GM21528 (cell line): ENCODE data around the gene F10.
"Not testable (repeated sequence)": the region's sequence is repeated elsewhere in the genome, so short reads cannot be mapped to it uniquely, and the experiment has no call there.

Experiments used
- ATAC-seq: cut with Tn5 transposase; IDR thresholded peaks from one replicate; pipeline ENCODE4 v1.9.1; 2021; ENCODE audit warnings: mild to moderate bottlenecking, moderate library complexity; ENCODE audit not compliant: unreplicated experiment, low FRiP score

The F10 gene

DNA sequence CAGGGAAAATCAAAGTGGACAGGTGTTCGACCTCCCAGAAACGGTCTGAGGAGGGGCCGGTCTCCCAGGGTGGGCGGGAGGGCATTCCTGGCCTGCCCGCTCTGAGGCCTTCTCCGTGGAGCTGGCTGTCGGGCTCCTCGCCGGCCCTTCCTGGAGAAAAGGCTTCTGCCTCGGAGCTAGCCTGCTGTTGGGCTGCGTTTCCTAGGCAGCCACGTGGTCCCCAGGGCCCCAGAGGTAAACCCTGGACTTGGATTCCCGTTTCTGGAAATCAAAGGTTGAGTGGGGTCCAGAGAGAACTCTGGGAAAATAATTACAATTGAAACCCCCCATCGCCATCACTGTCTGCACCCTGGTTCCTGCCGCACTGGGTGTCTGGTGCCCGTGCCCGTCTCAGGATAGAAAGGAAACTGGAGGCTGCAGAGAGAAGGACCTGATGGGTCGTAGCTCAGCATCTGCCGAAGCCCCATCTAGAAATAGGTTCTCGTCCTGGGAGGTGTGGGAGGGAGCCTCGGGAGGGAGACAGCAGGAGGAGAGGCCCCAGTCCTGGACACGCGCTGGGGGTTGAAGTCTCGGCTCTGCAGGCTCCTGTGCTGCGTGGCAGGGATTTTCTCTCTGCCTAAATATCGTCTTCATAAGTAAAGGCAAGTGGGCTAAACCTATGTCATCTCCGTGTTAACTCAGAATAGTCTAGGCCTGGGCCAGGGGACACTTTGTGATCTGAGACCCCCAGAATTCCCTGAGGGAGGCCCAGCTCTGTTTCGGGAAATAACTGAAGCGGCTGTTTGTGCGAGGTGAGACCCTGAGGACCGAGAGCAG, 28.2 kb downstream of the F10 start:
- ATAC-seq, result no peak

DNA sequence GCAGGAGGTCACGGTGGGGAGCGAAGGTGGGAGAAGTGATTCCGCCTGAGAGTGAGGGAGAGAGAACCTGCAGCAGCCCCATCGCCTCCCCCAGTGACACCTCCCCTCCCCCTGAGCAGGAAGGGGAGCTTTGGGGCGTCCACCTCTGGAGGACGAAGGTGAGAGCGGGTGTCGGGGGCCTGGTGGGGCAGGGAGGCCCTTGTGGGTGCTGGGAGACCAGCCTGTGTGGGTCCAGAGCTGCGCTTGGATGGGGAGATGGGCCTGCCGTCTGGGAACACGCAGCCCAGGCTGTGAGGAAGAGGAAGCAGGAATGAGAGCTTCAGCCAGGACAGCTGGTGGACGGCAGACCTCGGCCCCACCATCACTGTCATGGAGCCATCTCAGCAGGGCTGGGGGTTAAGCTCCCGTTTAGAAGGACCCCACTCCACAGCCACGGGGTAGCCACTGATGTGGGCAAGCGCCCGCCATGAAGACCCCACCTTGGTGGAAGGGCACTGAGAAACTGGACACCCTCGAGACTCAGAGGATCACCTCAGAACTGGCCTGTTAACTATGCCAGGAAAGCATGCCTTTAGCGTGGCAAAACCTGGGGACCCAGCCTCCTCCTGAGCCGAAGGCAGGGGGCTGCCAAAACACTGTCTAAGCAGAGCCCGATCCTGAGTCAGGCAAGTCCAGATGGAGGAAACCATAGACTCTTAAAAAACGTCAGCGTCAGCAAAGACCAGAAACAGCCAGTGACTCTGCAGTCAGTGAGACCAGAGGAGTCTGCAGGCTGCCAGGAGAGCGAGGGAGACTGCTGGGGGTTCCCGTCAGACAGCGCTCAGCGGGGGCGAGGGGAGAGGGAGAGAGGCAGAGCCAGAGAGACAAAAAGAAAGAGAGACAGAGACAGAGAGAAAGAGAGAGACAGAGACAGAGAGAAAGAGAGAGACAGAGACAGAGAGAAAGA, 29.4 kb downstream of the F10 start:
- no peak for ATAC-seq

DNA sequence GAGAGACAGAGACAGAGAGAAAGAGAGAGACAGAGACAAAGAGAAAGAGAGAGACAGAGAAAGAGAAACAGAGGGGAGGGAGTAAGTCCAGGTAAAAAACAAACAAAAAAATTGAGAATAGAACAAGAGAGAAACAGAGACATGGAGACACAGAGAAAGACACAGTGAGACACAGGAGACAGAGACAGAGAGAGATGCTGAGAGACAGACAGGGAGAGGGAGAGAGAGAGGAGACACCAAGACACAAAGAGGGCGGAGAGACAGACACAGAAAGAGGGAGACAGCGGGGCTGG, 30.0 kb downstream of the F10 start:
- ATAC-seq, result no peak

DNA sequence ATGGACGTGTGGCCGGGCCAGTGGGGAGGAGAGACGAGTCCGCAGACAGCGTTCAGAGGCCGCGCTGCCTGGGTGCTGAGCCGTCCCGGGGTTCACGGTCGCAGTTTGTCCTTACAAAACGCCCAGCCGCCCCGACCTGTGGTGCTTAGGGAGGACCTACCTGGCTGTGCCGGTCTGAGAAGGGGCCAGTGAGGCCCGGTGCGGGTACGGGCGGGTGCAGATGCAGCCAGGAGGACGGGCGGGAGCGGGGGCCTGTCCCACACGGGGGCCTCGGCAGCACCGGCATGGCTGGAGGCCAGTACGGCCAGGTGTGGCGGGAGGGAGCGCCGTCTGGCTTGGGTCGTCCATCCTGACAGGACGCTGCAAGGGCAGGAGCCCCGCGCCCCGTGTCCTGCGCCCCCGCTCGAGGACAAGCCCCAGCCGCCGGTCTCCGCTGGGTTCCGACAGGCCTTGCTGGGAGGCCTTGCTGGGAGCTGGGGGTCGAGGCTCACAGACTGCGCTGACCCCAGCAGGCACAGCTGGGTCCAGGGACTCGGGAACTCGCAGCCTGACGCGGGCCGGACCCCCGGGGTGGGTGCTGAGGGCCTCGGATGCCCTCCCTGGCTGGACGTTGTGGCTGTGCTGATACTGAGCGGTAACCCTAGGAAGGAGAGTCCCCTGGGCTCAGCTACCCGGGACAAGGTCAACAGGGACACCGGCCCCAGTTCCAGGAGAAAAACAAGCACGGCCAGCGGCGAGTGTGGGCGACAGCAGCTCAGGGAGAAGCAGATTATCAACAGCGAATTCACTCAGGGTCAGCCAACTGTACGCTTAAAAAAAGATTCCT, 30.6 kb downstream of the F10 start:
- ATAC-seq, result peak; percentile 45

DNA sequence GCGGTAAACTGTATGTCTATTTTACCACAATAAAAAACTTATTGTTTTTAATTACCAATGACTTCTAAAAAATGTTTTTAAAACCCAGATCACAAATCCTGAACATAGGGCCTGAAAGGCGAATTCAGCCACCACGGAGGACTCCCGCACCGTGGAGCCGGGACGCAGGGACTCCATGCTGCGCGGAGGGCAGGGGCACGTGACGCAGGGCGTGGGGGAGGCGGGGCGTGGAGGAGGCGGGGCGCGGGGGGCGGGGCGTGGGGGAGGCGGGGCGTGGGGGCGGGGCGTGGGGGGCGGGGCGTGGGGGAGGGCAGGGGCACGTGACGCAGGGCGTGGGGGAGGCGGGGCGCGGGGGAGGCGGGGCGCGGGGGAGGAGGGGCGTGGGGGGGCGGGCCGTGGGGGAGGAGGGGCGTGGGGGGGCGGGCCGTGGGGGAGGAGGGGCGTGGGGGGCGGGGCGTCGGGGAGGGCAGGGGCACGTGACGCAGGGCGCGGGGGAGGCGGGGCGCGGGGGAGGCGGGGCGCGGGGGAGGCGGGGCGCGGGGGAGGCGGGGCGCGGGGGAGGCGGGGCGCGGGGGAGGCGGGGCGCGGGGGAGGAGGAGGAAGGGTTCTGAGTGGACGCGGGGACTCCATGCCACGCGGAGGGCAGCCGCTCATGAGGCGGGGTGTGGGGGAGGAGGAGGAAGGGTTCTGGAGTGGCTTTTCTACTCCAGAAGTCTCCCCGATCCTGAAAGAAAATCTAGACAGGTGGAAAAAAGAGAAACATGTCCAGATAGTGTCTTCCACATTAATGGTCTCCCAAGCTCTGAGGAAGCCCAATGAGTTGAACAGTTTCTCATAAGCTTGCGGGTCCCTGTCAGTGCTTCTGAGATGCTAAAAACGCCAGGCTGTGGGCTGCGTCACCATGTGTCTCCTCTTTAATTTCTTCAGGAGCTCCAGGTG, 31.5 kb downstream of the F10 start:
- ATAC-seq, result peak; percentile 49

DNA sequence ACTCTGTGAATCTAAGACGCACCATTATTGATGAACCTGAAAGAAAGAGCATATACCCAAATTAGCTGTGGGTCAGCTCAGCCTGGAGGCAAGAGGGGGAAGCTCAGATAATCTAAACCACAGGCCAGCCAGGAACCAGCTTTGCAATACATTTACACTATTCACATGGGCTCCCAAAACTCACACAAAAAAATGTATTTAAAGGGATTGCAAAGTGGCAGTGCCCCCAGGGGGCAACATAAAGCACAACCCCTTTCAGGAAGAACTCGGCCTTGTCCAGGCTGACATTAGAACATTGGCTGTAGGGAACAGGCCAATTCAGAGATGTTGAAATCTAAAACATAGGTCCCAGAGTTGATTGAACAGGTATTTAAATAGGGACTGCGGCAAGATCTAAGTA, 32.6 kb downstream of the F10 start:
- ATAC-seq, result no peak

DNA sequence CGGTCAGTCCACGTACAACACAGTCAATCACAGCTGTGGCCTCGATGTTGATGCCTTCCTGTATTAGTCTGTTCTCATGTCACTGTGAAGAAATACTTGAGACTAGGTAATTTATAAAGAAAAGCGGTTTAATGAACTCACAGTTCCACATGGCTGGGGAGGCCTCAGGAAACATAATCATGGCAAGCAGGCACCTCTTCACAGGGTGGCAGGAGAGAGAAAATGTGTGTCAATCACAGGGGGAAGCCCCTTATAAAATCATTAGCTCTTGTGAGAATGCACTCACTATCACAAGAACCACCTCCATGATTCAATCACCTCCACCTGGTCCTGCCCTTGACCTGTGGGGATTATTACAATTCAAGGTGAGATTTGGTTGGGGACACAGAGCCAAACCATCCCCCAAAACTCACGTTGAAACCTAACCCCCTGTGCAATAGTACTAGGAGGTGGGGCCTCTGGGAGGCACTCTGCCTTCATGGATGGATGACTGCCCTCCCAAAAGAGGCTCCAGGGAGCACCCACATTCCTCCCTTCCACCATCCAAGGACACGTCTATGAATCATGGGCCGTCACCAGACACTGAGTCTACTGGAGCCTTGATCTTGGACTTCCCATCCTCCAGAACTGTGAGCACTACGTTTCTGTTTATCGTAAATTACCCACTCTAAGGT, 33.5 kb downstream of the F10 start:
- ATAC-seq, result no peak

DNA sequence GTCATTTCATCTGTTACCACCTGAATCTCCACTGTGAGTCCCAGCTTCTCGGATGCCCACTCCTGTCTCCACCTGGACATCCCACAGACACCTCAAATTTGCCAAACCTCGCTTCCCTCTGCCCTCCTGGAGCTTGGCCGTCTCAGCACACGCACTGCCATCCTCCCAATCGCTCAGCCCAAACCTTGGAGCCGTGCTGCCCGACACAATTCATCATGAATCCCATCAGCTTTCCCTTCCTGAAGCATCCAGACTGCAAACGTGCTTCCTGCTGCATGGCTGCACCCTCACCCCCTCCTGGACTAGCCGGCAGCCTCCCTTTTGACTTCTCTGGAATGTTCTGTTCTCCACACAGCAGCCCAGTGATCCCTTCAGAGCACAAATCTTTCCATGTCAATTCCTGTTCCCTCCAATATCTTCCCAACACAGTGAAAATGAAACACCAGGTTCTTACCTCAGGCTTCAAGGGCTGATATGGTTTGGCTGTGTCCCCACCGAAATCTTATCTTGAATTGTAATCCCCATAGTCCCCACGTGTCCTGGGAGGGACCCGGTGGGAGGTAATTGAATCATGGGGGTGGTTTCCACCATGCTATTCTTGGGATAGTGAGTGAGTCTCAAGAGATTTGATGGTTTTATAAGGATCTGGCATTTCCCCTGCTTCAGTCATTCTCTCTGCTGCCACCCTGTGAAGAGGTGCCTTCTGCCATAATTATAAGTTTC, 34.8 kb downstream of the F10 start:
- ATAC-seq, result no peak

DNA sequence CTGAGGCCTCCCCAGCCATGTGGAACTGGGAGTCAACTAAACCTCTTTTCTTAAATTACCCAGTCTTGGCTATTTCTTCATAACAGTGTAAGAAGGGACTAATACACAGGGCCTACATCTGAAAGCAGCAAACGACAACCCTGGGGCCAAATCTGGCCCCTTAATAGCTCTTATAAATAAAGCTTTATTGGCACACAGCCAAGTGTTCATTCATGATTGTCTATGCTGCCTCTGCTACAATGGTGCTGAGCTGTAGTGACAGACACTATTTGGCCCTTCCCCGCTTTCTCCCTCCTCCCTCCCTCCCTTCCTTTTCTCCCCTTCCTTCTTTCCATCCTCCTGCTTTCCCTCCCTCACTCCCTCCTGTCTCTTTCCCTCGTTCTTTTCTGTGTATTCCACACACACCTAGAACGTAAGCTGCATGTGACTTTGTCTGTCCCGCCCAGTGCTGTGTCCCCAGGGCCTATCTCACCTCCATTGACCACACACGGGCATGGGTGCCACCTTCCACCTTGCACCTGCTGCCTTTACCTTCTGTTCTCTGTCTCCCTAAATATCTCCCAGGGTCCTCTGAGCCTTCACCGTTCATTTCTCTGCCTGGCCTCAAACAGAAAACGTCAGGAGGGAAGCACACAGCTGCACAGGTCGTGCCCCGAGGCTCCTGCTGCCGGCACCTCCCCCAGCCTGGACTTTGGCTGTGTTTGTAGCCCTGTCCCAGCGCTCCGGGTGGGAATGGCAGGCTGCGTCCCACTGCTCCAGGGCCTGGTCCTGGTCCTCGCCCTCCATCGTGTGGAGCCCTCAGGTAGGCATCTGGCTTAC, 35.5 kb downstream of the F10 start, which contains the start of gene PROZ:
Gene PROZ (plus strand): TSS at position 720 of the 819 bp plus-strand sequence. CDS start 13 bp downstream, at position 733.
- ATAC-seq, result no peak

DNA sequence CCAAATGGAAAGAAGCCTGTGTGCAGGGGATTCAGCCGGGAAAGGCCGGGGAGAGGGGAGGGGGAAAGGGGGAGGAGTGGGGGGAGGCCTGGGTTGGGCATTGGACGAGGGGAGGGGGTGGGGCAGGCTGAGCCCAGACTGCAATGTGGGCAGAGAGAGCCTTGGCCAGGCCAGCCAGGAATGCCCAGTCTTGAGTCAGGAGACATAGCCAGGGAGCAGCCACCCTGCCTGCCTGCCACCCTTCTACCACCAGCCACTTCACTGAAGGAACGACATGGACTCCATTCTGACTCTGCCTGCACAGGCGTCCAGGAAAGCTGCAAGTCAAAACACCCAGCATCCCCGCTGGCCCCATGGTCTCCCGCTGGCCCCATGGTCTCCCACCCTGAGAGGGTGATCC, 36.3 kb downstream of the F10 start:
- ATAC-seq, result no peak

DNA sequence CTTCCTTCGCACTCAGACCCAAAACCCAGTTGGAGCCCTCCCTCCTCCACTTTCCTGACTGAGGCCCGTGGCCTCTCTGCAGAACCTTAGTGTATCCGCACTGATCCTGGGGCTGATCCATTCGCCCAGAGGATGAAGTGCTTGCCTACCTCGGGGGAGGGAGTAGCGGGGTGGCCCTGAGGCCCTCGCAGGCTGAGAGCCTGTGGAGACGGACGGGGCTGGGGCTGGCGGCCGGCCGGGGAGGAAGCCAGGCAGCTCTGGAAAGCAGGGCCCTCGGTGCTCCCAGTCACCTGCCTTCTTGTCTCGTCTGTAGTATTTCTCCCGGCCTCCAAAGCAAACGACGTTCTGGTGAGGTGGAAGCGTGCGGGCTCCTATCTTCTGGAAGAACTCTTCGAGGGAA, 37.1 kb downstream of the F10 start:
- no peak for ATAC-seq

DNA sequence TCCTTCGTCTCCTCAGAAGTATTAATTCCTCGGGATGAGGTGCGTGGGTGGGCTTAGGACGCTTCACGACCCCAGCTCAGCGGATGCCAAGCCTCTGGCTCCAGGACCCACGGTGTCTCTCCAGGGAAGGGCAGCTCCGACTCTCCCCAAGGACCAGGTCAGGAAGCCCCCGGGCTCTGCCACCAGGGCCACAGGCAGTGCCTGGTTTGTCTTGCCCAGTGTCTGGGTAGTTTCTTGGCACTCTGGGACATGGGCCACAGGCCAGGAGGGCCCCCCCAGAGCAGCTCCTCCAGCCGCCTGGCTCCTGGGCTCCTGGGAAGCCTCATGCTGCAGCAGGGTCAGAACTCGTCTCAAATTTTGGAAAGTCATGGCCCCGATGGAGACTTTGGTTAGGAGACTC, 38.4 kb downstream of the F10 start:
- ATAC-seq, result no peak

DNA sequence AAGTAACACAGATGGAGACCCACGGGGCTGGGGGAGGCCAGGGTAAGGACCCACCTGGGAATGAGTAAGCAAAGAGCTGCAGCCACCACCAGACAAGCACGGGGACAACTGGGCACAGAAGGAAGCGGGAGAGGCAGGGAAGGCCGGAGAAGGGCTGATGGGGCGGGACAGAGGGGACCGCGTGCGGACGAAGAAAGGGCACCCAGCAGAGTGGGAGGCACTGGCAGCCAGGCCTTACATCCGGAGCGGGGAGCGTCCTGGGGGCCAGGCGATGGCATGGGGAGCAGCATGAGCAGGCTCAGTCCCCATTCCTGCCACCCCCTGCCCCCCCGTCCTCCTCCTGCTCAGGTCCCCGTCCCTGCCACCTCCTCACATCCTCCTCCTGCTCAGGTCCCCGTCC, 38.8 kb downstream of the F10 start:
- ATAC-seq, result no peak

DNA sequence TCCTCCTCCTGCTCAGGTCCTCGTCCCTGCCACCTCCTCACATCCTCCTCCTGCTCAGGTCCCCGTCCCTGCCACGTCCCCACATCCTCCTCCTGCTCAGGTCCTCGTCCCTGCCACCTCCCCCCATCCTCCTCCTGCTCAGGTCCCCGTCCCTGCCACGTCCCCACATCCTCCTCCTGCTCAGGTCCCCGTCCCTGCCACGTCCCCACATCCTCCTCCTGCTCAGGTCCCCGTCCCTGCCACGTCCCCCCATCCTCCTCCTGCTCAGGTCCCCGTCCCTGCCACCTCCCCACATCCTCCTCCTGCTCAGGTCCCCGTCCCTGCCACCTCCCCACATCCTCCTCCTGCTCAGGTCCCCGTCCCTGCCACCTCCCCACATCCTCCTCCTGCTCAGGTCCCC, 39.4 kb downstream of the F10 start:
- not testable (repeated sequence) for ATAC-seq

DNA sequence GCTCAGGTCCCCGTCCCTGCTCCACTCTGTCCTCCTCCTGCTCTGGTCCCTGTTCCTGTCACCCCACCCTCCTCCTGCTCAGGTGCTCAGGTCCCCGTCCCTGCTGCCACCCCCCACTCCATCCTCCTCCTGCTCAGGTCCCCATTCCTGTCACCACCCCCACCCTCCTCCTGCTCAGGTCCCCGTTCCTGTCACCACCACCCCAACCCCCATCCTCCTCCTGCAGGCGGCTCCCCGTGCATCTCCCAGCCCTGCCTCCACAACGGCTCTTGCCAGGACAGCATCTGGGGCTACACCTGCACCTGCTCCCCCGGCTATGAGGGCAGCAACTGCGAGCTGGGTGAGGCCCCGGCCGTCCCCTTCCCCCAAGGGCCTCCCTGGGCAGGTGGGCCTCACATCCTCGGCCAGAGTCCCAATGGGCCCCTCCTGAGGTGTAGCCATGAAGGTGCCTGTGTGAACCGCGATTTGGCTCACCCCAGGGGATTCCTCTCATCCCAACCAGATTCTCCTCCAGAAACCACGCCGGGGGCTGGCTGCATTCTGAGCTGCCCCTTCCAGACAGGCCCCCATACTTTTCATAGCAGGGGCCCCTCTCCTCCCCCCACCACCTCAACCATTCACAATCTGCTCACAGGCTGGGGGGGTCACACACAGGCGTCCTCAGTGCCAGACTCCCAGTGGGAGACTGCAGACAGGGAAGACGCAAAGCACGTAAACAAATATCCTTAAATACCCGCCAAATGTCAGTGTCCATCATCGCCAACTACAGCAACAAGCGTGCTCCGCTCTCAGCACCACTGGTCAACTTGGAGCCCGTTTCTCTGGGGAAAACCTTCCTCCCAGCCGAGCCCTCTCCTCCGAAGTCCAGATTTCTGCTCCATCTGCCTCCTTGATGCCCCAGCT, 40.4 kb downstream of the F10 start:
- no peak for ATAC-seq

DNA sequence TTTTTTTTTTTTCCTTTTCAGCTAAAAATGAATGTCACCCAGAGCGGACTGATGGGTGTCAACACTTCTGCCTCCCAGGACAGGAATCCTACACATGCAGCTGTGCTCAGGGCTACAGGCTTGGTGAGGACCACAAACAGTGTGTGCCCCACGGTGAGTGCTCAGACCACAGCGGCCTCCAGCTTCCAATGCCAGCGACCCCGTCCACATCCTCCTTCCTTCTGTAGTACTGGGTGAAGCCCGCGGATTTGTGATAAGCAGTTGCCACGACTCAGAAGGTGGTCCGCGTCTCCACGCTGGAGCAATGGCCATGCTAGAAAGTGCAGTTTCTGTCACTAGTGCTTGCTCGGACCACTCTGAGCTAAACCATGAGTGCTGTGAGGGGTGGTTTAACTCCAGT, 41.9 kb downstream of the F10 start:
- ATAC-seq, result no peak

DNA sequence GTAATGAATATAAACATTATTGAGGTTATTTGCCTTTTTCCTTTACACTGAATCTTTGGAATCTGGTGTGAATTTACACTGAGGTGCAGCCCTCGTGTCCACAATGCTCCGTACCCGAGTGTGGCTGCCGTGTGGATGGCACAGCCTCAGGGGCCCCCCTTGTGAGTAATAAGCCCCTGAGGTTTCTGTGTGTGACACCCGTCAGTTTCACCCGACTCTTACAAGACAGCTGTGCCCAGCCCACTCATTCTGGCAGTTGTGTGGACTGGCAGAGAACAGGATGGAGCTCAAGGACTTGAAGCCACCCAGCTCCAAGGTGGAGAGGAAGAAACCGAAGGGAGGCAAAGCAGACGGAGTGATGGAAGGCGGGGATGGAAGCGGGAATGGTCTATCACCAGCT, 43.7 kb downstream of the F10 start:
- no peak for ATAC-seq
